Measurements from ENCODE around the gene SLC1A2.

The SLC1A2 gene

DNA sequence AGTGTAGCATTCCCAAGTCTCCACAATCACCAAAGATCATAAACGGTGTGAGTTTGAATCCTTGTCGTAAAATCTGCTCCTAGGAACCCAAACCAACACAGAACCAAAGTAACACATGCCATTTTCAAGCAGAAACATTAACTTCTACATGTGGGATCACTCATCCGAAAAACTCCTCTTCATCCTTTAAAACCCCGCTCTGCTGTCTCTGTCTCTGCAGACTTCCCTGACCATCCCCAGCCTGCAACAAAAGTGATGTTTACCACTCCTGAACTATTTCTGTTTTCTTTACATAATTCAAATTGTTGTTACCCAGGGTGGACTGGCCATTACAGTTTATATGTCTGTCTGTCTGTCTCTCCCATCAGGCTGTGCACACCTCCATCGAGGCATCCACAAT, 54.0 kb downstream of the SLC1A2 start:
- Histone ChIP-seq H3K9me3 (ENCODE audit: insufficient read depth, low read length) (no peaks in the 10 kb centered on the region), H2AFZ (ENCODE audit: low read depth, low read length) (no peak overlapping the region), H4K20me1 (ENCODE audit: insufficient read depth, low read length) (no peaks in the 10 kb centered on the region), H3K4me2 (ENCODE audit: low read length) (no peak overlapping the region), H3K4me1 (ENCODE audit: low read length) (peaks cover 6% of the 10 kb centered on the region), H3K79me2 (ENCODE audit: low read length) (no peaks in the 10 kb centered on the region), H3K36me3 (replicated peaks; ENCODE audit: low read depth, low read length) (no peaks in the 10 kb centered on the region), H3K4me3 (ENCODE audit: low read length) (no peak overlapping the region), H3K9ac (ENCODE audit: low read length) (no peak overlapping the region), H3K27me3 (ENCODE audit: low read depth, low read length) (peaks cover 23% of the 10 kb centered on the region), H3K27ac (ENCODE audit: low read length) (no peak overlapping the region)
- no peak for TF ChIP-seq EZH2phosphoT487 (IDR thresholded peaks at IDR 0.05; ENCODE audit: low read depth)
- TF ChIP-seq, protein P1, sequence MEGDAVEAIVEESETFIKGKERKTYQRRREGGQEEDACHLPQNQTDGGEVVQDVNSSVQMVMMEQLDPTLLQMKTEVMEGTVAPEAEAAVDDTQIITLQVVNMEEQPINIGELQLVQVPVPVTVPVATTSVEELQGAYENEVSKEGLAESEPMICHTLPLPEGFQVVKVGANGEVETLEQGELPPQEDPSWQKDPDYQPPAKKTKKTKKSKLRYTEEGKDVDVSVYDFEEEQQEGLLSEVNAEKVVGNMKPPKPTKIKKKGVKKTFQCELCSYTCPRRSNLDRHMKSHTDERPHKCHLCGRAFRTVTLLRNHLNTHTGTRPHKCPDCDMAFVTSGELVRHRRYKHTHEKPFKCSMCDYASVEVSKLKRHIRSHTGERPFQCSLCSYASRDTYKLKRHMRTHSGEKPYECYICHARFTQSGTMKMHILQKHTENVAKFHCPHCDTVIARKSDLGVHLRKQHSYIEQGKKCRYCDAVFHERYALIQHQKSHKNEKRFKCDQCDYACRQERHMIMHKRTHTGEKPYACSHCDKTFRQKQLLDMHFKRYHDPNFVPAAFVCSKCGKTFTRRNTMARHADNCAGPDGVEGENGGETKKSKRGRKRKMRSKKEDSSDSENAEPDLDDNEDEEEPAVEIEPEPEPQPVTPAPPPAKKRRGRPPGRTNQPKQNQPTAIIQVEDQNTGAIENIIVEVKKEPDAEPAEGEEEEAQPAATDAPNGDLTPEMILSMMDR (IDR thresholded peaks at IDR 0.05; ENCODE audit: low read depth, low read length) = no peak

DNA sequence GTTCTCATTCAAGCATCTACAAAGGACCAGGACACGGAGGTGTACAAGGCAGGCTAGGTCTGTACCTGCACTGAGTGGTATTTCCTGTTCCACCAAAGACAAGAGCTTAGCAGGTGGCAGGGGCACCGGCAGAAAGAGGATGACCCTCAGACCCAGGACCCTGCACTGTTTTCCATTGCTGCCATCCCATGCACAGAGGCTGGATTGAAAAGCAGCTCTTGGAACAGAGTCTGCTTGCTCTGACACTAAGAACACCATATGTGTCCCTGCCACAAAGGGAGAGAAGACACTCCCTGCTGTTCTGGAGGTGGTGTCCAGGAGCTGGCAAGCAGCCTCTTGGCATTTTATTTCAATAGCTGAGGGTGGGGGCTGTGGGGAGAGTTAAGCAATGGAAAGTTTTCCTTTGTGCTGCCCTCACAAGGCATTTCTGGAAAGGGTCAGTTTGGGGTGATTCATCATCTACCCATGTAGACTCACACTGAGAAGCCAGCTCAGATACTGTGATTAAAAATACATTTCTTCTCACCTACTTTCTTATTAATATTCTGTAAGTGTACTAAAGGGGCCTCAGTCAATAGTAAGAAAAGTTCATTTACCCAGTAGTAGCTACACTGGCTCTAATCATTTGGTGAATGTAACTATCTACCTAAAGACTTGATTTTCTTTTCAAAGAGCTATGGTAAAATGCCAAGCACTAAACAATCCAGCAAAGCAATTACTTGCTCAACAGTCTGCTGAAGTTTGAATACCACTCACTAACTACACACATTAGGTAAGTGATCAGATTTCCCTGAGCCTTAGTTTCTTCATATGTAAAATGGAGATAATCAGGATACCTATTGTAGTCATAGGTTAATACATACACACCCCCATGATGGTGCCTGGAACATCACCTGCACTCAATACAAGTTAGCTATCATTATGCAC, 55.2 kb downstream of the SLC1A2 start:
- Histone ChIP-seq H3K79me2 (ENCODE audit: low read length) (no peaks in the 10 kb centered on the region), H3K9me3 (ENCODE audit: insufficient read depth, low read length) (no peaks in the 10 kb centered on the region), H3K4me2 (ENCODE audit: low read length) (no peak overlapping the region), H3K27ac (ENCODE audit: low read length) (no peak overlapping the region), H4K20me1 (ENCODE audit: insufficient read depth, low read length) (no peaks in the 10 kb centered on the region), H2AFZ (ENCODE audit: low read depth, low read length) (no peak overlapping the region), H3K27me3 (ENCODE audit: low read depth, low read length) (peaks cover 19% of the 10 kb centered on the region), H3K9ac (ENCODE audit: low read length) (no peak overlapping the region), H3K36me3 (replicated peaks; ENCODE audit: low read depth, low read length) (no peaks in the 10 kb centered on the region), H3K4me3 (ENCODE audit: low read length) (no peak overlapping the region), H3K4me1 (ENCODE audit: low read length) (peaks cover 6% of the 10 kb centered on the region)
- TF ChIP-seq EZH2phosphoT487 (IDR thresholded peaks at IDR 0.05; ENCODE audit: low read depth) = no peak
- TF ChIP-seq, protein P1 (IDR thresholded peaks at IDR 0.05; ENCODE audit: low read depth, low read length) = no peak

DNA sequence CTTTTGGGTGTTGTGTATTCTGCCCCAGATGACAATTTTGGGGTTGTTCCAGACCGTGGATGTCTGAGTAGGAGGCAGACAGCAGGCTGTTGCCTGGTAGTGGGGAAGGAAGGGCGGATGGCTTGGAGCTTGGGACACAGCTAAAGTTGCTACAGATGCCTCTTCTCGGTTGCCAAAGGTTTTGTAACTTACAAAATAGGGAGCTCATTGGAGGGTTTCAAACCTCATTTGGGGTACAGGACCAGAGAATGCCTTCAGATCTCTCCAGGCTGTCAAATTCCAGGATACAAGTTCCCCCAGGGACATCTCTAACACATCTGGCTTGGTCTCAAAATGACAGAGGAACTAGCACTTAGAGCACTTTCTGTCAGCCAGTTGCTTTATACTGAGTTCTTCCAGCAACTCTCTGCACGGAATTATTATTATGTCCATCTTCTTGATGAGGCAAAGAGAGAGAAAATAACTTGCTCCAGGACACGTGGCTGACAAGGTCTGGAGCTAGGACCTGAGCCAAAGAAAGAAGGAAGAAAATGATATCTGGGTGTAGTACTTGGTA, 56.0 kb downstream of the SLC1A2 start:
- Histone ChIP-seq H3K27ac (ENCODE audit: low read length) (no peak overlapping the region), H2AFZ (ENCODE audit: low read depth, low read length) (no peak overlapping the region)

DNA sequence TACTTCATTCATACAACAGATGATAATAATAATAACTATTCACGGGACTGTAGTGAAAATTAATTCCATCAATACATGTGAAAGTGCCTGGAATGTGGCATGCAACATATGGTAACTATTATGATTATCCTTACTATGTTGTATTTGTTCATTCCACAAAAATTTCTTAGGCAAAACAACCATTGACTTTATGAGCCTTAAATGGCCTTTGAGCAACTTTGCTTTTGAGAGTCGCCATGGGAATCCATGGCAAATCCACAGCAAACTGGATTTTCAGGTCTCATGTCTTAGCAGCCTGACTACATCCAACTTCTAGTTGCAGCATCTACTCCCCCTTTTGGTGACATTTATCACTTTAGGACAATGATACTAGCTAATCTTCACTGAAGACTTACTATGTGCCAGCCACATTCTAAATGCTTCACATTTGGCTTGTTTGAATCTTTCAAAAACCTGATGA, 56.8 kb downstream of the SLC1A2 start:
- Histone ChIP-seq H3K79me2 (ENCODE audit: low read length) (no peaks in the 10 kb centered on the region), H3K9ac (ENCODE audit: low read length) (no peak overlapping the region), H4K20me1 (ENCODE audit: insufficient read depth, low read length) (no peaks in the 10 kb centered on the region), H3K4me3 (ENCODE audit: low read length) (no peak overlapping the region), H3K4me1 (ENCODE audit: low read length) (peaks cover 6% of the 10 kb centered on the region), H3K27me3 (ENCODE audit: low read depth, low read length) (peaks cover 12% of the 10 kb centered on the region), H3K4me2 (ENCODE audit: low read length) (no peak overlapping the region), H2AFZ (ENCODE audit: low read depth, low read length) (no peak overlapping the region), H3K36me3 (replicated peaks; ENCODE audit: low read depth, low read length) (no peaks in the 10 kb centered on the region), H3K9me3 (ENCODE audit: insufficient read depth, low read length) (no peaks in the 10 kb centered on the region), H3K27ac (ENCODE audit: low read length) (no peak overlapping the region)
- TF ChIP-seq EZH2phosphoT487 (IDR thresholded peaks at IDR 0.05; ENCODE audit: low read depth) = no peak
- TF ChIP-seq, protein P1 (IDR thresholded peaks at IDR 0.05; ENCODE audit: low read depth, low read length) = peak; percentile 33; the same call in 1 of the 2 replicates

More for the DNA sequence above, 56.0 kb downstream of the SLC1A2 start:
- no peak overlapping the region for H3K9ac ChIP-seq (ENCODE audit: low read length)
- peaks cover 6% of the 10 kb centered on the region for H3K4me1 ChIP-seq (ENCODE audit: low read length)
- no peaks in the 10 kb centered on the region for H3K79me2 ChIP-seq (ENCODE audit: low read length)
- no peaks in the 10 kb centered on the region for H3K9me3 ChIP-seq (ENCODE audit: insufficient read depth, low read length)
- TF ChIP-seq, protein P1 (IDR thresholded peaks at IDR 0.05; ENCODE audit: low read depth, low read length) = no peak
- H4K20me1 ChIP-seq (ENCODE audit: insufficient read depth, low read length) = no peaks in the 10 kb centered on the region
- H3K36me3 ChIP-seq (replicated peaks; ENCODE audit: low read depth, low read length) = no peaks in the 10 kb centered on the region
- H3K4me3 ChIP-seq (ENCODE audit: low read length) = no peak overlapping the region
- H3K27me3 ChIP-seq (ENCODE audit: low read depth, low read length) = peaks cover 17% of the 10 kb centered on the region
- H3K4me2 ChIP-seq (ENCODE audit: low read length) = no peak overlapping the region
